ENCODE measurements around the gene ARRB1. TPM values are rescaled to one million over a fixed set of nuclear protein-coding genes. Genes with fewer than 3 reads are reported as not detected.

ARRB1 gene
- total RNA-seq, 1 donor, result 33.2 TPM

DNA sequence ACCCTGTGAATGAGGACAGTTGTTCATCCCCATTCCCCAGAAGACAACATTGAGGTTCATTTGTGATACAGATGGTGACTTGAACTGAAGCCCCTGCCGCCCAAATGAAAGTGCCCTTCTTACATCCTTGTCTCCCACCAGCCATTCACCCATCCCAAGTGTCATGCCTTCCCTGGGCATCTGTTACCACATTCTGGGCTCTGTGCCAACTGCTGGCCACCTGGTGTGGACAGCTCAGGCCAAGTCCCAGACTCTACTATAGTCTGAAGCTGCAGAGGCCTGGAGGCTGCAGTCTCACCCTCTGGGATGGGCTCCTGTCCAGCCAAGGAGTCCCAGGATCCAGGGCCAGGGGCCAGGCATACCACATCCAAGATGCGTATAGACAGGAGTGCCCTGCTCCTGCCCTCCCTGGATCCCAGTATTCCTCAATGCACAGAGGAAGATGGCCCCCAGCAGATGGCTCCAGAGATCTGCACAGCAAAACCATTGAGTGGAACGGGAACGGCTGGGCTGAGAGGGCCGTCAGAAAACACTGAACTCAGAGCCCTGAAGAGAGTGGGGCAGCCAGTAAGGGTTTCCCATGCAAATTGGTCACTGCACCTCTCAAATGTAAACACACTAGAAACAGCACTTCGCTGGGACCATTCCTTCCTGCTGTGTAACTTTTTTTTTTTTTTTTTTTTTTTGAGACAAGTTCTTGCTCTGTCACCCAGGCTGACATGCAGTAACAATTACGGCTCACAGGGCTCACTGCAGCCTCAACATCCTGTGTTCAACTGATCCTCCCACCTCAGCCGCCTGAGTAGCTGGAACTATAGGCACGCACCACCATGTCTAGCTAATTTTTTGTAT is 22.8 kb downstream of the ARRB1 start:
- peak; percentile 87 for DNase-seq (ENCODE audit: low read depth)
- H3K4me3 ChIP-seq (ENCODE audit: low read depth, low read length), result no peak overlapping the region
- TF ChIP-seq, protein P1, sequence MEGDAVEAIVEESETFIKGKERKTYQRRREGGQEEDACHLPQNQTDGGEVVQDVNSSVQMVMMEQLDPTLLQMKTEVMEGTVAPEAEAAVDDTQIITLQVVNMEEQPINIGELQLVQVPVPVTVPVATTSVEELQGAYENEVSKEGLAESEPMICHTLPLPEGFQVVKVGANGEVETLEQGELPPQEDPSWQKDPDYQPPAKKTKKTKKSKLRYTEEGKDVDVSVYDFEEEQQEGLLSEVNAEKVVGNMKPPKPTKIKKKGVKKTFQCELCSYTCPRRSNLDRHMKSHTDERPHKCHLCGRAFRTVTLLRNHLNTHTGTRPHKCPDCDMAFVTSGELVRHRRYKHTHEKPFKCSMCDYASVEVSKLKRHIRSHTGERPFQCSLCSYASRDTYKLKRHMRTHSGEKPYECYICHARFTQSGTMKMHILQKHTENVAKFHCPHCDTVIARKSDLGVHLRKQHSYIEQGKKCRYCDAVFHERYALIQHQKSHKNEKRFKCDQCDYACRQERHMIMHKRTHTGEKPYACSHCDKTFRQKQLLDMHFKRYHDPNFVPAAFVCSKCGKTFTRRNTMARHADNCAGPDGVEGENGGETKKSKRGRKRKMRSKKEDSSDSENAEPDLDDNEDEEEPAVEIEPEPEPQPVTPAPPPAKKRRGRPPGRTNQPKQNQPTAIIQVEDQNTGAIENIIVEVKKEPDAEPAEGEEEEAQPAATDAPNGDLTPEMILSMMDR (IDR thresholded peaks at IDR 0.05; ENCODE audit: insufficient read depth, low read depth, low read length), result peak; percentile 85

DNA sequence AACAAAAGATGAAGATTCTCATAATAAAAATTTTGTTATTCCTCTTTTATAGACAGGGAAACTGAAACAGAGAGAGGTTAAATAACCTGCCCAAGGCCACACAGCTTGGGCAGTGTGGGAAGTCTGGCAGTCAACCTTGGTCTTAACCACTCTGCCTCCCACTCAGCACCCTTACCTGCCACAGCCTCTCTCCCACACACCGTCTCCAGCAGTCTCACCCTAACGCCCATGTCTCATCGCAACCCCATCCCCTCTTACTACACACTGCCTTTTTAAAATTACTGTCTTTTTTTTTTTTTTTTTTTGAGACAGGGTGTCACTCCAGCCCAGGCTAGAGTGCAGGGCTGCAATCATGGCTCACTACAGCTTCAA is 25.0 kb downstream of the ARRB1 start:
- no peak for DNase-seq (ENCODE audit: low read depth)
- H3K4me3 ChIP-seq (ENCODE audit: low read depth, low read length), result no peak overlapping the region
- TF ChIP-seq, protein P1 (IDR thresholded peaks at IDR 0.05; ENCODE audit: insufficient read depth, low read depth, low read length), result no peak

- DNase-seq (ENCODE audit: low read depth), result peak; percentile 89
- TF ChIP-seq, protein P1 (IDR thresholded peaks at IDR 0.05; ENCODE audit: insufficient read depth, low read depth, low read length), result no peak
- H3K4me3 ChIP-seq (ENCODE audit: low read depth, low read length), result no peak overlapping the region
Observed at GRCh38 chr11:75325713-75326438, 25.6 kb downstream of the ARRB1 start.

GRCh38 chr11:75324740-75325139 is 26.7 kb downstream of the ARRB1 start:
- H3K4me3 ChIP-seq (ENCODE audit: low read depth, low read length), result no peak overlapping the region
- DNase-seq (ENCODE audit: low read depth), result no peak
- TF ChIP-seq, protein P1 (IDR thresholded peaks at IDR 0.05; ENCODE audit: insufficient read depth, low read depth, low read length), result no peak

GRCh38 chr11:75324189-75324588 is 27.3 kb downstream of the ARRB1 start:
- H3K4me3 ChIP-seq (ENCODE audit: low read depth, low read length), result no peak overlapping the region
- TF ChIP-seq, protein P1 (IDR thresholded peaks at IDR 0.05; ENCODE audit: insufficient read depth, low read depth, low read length), result no peak
- DNase-seq (ENCODE audit: low read depth), result no peak

DNA sequence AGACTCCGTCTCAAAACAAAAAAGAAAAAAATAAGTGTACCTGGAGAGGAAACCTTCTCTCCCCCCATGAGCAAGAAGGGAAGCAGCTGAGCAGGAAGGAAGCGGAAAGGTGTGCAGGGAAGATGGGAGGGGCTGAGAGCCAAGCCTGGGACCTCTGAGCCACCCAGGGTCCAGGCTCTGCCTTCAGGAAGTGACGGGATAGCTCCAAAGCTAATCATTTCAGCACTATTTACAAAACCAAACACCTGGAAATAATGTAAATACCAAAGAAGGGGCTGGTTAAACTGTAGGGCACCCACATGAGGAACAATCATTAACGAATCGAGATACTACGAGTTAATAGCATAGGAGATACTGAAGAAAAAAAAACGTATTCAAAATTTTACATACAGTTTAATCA is 27.9 kb downstream of the ARRB1 start:
- DNase-seq (ENCODE audit: low read depth), result no peak
- TF ChIP-seq, protein P1 (IDR thresholded peaks at IDR 0.05; ENCODE audit: insufficient read depth, low read depth, low read length), result no peak
- no peak overlapping the region for H3K4me3 ChIP-seq (ENCODE audit: low read depth, low read length)

Measured in fibroblast of villous mesenchyme (primary cell).